ENCODE data around the gene FBXO4. TPM values are rescaled to one million over a fixed set of nuclear protein-coding genes. Genes with fewer than 3 reads are reported as not detected.
"Not testable (repeated sequence)": the region's sequence is repeated elsewhere in the genome, so short reads cannot be mapped to it uniquely, and the experiment has no call there.

Gene FBXO4
- total RNA-seq, 1 donor, result 10.2 TPM

GRCh38 chr5:41978676-41979075 is 53.6 kb downstream of the FBXO4 start:
- no peak for DNase-seq (ENCODE audit: low read depth in 2 of 3, low spot score in 2 of 3)

- no peak for DNase-seq (ENCODE audit: low read depth in 2 of 3, low spot score in 2 of 3)
These were observed 55.3 kb downstream of the FBXO4 start for GRCh38 chr5:41980396-41980795.

- DNase-seq (ENCODE audit: low read depth in 2 of 3, low spot score in 2 of 3), result no peak
These were observed 55.8 kb downstream of the FBXO4 start for GRCh38 chr5:41980870-41981269.

- not testable (repeated sequence) for DNase-seq (ENCODE audit: low read depth in 2 of 3, low spot score in 2 of 3)
These were observed 57.8 kb downstream of the FBXO4 start for GRCh38 chr5:41982858-41983257.

- no peak for DNase-seq (ENCODE audit: low read depth in 2 of 3, low spot score in 2 of 3)
These were observed 58.2 kb downstream of the FBXO4 start for GRCh38 chr5:41983284-41983683.

GRCh38 chr5:41985945-41986695 is 61.0 kb downstream of the FBXO4 start:
- DNase-seq (ENCODE audit: low read depth in 2 of 3, low spot score in 2 of 3), result no peak

Small RNA genes lying within 50 kb of the gene (small RNA-seq; reads per million reads assigned to genes)
- gene RF00019, result not detected

Other genes starting within 250 kb of the FBXO4 start
- gene OXCT1, start 54.9 kb upstream of the FBXO4 start, total RNA-seq, result 9.7 TPM
- 5.1 TPM for gene RIMOC1, start 20.9 kb upstream of the FBXO4 start, total RNA-seq